SH-SY5Y (cell line): ENCODE data around the gene COLEC11.

Experiments
- GATA2 ChIP-seq: IDR thresholded peaks from 2 replicates; pipeline ENCODE4 v1.6.1; 2011; ENCODE audit warnings: mild to moderate bottlenecking, low read depth, low read length
- GATA3 ChIP-seq: IDR thresholded peaks from 2 replicates; pipeline ENCODE4 v1.6.1; 2011; ENCODE audit warnings: low read depth, mild to moderate bottlenecking, low read length, moderate library complexity

GRCh38 chr2:3645745-3646389 is 51.0 kb downstream of the COLEC11 start:
- TF ChIP-seq GATA2 = no peak
- TF ChIP-seq GATA3 = no peak
